Measurements from ENCODE around the gene XPO4. TPM values are rescaled to one million over a fixed set of nuclear protein-coding genes. Genes with fewer than 3 reads are reported as not detected.

XPO4 gene
- total and polyA plus RNA-seq, 2 of the 8 experiments (the other 6 are each of a cell fraction or from before 2014, with no cell fraction given): 11.9 to 33.3 TPM

DNA sequence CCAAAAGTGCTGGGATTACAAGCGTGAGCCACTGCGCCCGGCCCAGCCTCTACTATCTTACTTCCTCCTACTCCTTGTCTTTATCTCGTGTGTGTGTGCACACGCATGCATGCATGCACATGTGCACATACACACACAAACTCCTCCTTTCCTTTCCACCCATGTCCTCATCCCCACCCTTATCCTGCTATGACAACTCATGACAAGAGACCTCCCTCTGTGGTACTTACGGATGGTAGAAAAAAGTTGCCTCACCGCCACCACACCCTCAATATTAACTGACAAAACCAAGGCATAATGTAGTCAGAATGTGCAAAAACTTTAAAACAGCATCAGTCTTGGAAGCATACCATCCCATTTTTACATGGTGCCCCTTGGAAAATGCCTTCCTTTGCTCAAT lies 112.9 kb downstream of the XPO4 start:
- no peak overlapping the region for H3K23ac ChIP-seq (ENCODE audit: insufficient read length)
- no peak overlapping the region for H3K9ac ChIP-seq (replicated peaks in 1 of 4; ENCODE audit: extremely low read depth in 1 of 4, low read depth in 3 of 4, low read length in 3 of 4)
- H3K27ac ChIP-seq (ENCODE audit: low read depth, low read length): no peak overlapping the region
- H2AK5ac ChIP-seq (ENCODE audit: low read depth, low read length): no peak overlapping the region
- no peak overlapping the region for H4K8ac ChIP-seq (ENCODE audit: extremely low read depth, insufficient read depth, low read length)
- no peak overlapping the region for H2BK12ac ChIP-seq (ENCODE audit: low read depth, low read length)
- no peak for DNase-seq (ENCODE audit: low read depth in 1 of 2, low spot score in 2 of 2)
- H4K5ac ChIP-seq (ENCODE audit: insufficient read length, low read depth, low read length): no peak overlapping the region
- no peak overlapping the region for H3K14ac ChIP-seq (ENCODE audit: insufficient read length)
- no peak overlapping the region for H2AFZ ChIP-seq (ENCODE audit: low read length)
- H3K79me2 ChIP-seq (ENCODE audit: control insufficient read depth in 1 of 2, insufficient read depth in 2 of 2, low read length in 2 of 2): no peaks in the 10 kb centered on the region
- no peak overlapping the region for H2BK15ac ChIP-seq (ENCODE audit: low read length)
- no peaks in the 10 kb centered on the region for H3K4me1 ChIP-seq (replicated peaks in 1 of 4; ENCODE audit: control insufficient read depth in 3 of 4, insufficient read depth in 4 of 4, low read length in 3 of 4)
- H3K27me3 ChIP-seq (replicated peaks in 1 of 4; ENCODE audit: control insufficient read depth in 3 of 4, extremely low read depth in 1 of 4, insufficient read depth in 3 of 4, low read length in 3 of 4): no peaks in the 10 kb centered on the region
- peaks cover 3% of the 10 kb centered on the region; the same call in 1 of the 2 replicates for H3K79me1 ChIP-seq (ENCODE audit: low read depth, low read length)
- peaks cover 0 to 3% of the 10 kb centered on the region in 2 experiments for H4K20me1 ChIP-seq (replicated peaks in 1 of 2; ENCODE audit: control insufficient read depth in 1 of 2, insufficient read depth in 2 of 2, low read length in 2 of 2)
- FAIRE-seq: no peak
- no peak overlapping the region for H4K91ac ChIP-seq (replicated peaks; ENCODE audit: insufficient read length, low read length)
- no peaks in the 10 kb centered on the region for H3K9me3 ChIP-seq (ENCODE audit: insufficient read depth in 2 of 2, low read depth in 1 of 2, low read length in 1 of 2)
- no peak overlapping the region for H3K56ac ChIP-seq (replicated peaks; ENCODE audit: insufficient read length, low read depth, low read length)
- no peak overlapping the region for H2BK20ac ChIP-seq (ENCODE audit: low read length)
- POLR2A ChIA-PET (ENCODE audit: partially characterized antibody): no interaction called here
- CTCF ChIA-PET (ENCODE audit: partially characterized antibody): no interaction called here
- H3K36me3 ChIP-seq (ENCODE audit: control insufficient read depth in 2 of 4, insufficient read depth in 4 of 4, low read length in 3 of 4): peaks cover 0 to 29% (median 15%) of the 10 kb centered on the region in 4 experiments; a peak in 4 of 8 replicates
- no peak overlapping the region for H3K4ac ChIP-seq (replicated peaks; ENCODE audit: insufficient read length, low read depth, low read length)
- H3K4me2 ChIP-seq (ENCODE audit: insufficient read depth in 1 of 2, low read depth in 2 of 2, low read length in 2 of 2): no peak overlapping the region
- H3K23me2 ChIP-seq (ENCODE audit: low read depth, low read length): no peaks in the 10 kb centered on the region; the same call in 1 of the 2 replicates
- H2BK120ac ChIP-seq (replicated peaks; ENCODE audit: low read depth, low read length): no peak overlapping the region
- H3K18ac ChIP-seq (ENCODE audit: extremely low read depth, low read length): no peak overlapping the region
- no peak overlapping the region for H2BK5ac ChIP-seq (ENCODE audit: low read depth, low read length)
- 95% methylated on average over 7 of the region's 7 CpGs; no CpG with 5 or more reads in 1 of the 2 experiments for WGBS, 2 experiments (ENCODE audit: extremely low coverage in 1 of 2, insufficient coverage in 1 of 2, insufficient read length in 1 of 2, insufficient replicate concordance in 2 of 2, low coverage in 1 of 2, low lambda C conversion rate in 2 of 2, missing lambda C conversion rate in 1 of 2)
- no peak for TF ChIP-seq RAD21 (IDR thresholded peaks at IDR 0.05 in 1 of 2, conservative IDR thresholded peaks at IDR 0.05 in 1 of 2; ENCODE audit: low read depth in 2 of 2, low read length in 2 of 2)
- H3K4me3 ChIP-seq (ENCODE audit: extremely low read depth in 1 of 4, insufficient read depth in 2 of 4, low read depth in 3 of 4, low read length in 4 of 4): no peak overlapping the region
